GM18858 (cell line): ENCODE data around the gene SPATA31C1.
"Not testable (repeated sequence)": the region's sequence is repeated elsewhere in the genome, so short reads cannot be mapped to it uniquely, and the experiment has no call there.

Experiments
- ATAC-seq: cut with Tn5 transposase; IDR thresholded peaks from one replicate; pipeline ENCODE4 v1.9.1; 2021; ENCODE audit not compliant: unreplicated experiment

Gene SPATA31C1

DNA sequence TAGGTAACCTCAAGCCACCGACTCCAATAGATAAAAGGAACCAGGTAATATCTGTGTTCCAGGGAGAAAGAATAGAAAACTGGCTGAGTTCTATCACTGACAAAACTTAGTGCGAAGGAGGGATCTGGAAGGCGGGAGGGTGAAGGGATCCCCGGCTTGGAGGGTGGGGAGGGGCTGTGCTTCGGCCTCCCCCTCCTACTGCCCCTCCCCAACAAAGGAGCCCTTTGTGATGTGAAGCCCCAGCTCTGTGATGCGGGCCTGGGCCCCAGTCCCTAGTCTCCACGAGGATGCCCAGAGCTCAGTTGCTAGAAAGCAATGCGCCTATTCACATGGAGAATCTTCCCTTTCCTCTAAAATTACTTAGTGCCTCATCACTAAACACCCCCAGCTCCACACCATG is at the start of gene SPATA31C1:
TSS of gene SPATA31C1 (plus strand) at position 301 of the 400 bp plus-strand sequence.
- ATAC-seq: not testable (repeated sequence)

DNA sequence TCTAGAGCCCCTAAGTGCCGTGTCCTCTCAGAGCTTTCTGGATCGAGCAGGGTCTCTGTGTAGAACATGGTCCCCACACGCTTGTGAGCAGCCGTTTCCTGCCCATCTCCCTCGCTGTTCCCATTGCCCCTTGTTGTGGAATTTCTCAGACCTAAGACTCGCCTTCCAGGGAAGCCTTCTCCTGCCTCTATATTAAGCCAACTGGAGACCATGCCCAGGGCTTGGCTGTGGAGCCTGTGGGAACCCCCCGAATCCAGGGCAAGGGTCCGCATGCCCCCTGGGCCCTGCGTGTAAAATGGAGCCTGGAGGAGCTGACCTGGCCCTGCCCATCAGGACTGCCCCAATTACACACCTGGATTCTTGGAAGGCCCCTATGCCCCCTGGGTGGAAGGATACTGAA is 49.6 kb upstream of the SPATA31C1 start:
- ATAC-seq: no peak

DNA sequence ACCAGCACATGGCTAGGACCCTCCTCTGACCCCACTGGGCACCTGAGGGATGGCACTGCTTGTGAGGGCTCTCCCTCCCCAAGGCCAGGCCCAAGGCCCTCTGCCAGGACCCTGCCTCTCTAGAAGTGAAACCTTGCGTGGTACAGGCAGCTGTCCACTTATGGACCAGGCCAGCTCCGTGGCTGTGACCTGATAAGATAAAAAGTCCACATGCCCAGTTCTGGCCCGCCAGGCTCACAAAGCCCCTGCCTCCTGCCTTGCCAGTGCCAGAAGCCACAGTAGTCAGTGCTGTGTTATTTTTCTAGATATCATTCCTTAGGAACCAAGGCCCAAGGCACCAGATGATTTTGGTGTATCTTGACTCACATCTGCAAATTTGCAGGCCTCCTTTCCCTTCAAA is 49.1 kb upstream of the SPATA31C1 start:
- no peak for ATAC-seq

DNA sequence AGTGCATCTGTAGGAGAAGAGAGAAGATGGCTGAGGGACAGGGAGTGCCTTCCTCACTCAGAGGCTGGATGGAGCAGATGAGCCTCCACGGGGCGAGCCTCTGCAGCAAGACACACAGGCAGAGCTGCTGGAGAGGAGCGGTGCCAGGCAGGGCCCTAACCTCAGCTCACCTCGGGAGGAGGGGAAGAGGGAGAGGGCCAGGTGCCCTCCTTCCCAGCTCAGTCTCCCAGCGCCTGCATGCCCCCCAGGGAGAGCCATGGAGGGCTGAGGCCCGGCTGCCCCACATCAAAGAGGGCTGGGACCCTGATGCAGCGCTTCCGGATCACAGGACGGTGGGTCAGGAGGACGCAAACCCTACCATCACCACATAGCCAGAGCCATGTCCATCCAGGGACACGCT is 48.7 kb upstream of the SPATA31C1 start:
- ATAC-seq: no peak

DNA sequence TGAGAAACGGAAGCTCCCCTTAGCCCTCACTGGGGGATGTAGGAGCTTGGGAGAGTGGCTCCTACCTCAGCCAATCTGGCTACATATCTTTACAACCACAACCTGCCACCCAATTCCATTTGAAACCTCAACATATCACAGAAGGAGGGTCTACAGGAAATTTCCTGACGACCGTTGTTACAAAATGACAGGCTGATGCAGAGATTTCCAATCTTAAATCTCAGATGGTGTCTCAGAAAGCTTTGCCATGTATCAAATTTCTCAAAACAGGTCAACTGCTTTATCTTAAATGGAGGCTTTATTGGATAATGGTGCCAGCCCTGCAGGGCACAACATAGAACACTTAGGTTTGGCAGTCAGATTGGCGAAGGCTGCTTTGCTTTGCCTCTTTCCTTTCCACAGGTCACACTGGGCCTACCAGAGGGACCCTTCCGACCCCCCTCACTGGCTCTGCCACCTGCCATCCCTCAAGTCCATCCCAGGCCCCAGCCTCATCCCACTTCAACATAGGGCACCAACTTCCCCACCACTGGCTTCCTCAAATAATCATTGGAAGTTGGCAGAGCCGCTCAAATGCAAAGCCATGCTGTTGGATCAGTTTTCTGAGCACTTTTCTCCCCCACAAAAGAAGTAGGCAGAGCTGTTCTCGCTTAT is 46.2 kb upstream of the SPATA31C1 start:
- ATAC-seq: no peak

DNA sequence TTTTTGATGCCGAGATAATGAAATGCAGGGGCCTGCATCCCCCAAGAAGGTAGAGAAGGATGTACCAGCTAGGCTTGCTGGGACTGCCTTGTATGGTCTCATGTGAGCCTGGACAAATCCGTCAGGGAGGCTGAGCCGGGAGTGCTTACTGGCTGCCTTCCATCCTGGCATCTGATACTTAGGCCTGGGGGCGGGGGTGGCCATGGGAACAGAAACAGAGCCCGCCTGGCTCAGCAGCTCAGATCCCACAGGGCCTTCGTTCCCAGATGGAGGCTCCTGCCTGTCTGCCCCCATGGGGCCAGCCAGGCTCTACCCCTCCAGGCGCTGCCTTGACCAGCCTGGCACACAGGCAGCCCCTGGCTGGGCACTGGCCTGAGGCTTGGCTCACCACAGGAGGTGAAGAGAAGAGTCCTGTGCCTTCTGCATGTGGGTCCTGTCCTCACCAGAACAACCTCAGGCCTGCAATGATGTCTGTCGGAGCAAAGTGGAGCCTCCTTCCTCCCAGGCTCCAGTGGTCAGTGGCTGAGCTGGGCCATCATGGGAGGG is 45.6 kb upstream of the SPATA31C1 start:
- no peak for ATAC-seq

DNA sequence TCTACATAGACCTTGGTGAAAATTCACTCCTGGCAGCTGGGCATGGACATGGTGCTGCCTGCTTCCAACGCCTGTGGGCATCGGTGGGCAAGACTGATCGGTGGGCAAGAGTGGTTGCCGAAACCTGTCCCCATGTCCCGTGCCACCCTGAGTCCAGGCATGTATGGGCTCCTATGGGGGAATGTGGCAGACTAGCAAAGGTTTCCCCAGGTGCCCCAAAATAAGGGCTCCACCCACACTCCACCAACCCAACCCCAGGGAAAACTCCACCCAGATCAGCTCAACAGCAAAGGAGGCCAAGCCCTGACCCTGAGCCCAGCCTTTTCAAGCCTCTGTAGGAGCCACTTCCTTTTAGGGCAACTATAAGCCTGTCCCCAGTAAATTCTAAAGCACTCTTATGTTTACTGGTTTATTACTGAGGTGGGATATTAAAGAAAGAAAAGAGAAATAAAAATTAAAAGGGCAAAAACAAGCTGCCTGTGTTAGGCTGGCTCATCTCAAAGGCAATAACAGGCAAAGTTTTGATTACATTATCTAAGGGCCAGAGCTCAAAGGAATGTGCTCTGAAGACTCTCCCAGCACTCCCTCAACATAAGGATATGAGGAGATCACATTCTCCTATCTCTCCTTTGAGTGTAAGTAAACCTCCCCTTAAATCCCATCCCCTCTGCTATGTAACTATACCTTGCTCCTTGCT is 44.0 kb upstream of the SPATA31C1 start:
- no peak for ATAC-seq

DNA sequence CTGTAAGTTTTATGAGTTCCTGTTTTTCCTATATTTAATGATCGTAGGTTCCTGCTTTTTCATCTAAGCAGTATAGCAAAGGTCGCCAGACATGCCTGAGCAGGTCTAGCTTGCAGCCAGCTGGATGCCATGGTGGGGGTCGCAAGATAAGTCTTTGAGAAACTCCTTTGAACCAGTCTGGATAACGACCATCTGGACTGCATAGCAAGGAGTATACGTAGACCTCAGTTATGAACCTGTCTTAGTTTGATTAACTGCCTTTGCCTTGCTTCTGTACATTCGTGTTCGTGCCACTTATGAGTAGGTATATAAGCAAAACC is 43.5 kb upstream of the SPATA31C1 start:
- no peak for ATAC-seq

DNA sequence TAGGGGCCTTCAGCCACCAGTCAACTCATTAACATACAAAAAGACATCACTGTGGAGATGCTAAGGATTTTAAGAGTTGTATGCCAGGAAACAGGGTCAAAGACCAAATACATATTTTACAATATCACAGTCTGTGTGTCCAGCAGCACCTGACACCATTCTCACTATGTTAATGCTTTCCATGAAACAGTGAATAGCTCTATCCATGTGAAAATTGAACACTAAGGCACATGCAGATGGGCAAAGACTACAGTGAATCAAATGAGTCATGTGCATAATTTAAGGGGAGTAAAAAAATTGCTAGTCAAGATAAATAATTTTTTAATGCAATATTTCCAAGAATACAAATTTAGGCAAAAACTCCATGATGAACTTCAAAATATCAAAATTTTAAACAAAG is 42.7 kb upstream of the SPATA31C1 start:
- ATAC-seq: no peak

DNA sequence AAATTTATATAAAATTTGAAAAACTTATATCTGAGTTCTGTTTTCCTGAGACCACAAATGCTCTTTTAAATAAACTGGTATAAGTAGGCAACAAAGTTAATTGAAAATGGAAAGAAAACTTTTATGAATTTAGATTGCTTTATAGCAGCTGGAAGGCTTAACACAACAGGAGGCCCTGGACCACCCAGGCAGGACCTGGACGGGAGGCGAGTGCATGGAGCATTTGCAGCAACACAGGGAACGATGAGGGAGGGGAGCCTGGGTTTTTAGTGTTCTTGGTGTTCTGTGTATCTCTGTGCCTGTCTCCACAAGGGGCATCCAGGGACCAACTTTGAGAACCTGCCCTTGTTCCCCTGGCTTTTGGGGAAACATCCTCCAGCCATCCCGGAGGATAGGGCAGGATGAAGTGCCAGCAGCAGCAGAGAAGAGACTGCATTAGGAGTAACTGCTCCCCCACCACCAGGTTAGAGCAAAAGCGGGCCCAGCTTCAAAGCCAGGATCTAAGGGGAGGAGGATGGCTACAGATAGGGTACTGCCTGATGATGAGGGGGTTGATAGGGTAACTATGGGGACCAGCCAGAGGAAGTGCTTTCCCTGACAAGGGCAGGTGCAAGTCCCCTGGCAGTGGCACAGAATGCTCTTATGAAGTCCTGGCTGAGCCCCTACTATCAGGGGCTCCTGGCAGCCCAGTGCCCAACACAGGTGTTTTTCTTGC is 41.8 kb upstream of the SPATA31C1 start:
- no peak for ATAC-seq

DNA sequence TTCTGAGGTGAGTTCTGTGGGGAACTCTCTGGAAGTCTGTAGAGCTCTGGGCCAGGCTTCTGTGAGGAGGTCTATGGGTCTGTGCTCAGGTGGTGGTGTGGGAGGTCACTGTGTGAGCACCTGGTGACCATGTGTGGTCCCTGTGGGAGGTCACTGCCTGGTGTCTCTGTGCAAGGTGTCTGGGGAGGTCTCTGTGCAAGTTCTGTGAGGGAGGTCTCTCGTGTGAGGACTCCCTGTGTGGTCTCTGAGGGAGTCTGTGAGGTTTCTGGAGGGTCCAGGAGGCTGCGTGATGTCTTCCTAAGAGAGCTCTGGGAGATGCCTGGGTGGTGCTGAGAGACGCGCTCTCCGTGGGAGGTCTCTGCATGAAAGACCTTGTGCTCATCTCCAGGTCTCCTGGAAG is 41.1 kb upstream of the SPATA31C1 start:
- no peak for ATAC-seq

DNA sequence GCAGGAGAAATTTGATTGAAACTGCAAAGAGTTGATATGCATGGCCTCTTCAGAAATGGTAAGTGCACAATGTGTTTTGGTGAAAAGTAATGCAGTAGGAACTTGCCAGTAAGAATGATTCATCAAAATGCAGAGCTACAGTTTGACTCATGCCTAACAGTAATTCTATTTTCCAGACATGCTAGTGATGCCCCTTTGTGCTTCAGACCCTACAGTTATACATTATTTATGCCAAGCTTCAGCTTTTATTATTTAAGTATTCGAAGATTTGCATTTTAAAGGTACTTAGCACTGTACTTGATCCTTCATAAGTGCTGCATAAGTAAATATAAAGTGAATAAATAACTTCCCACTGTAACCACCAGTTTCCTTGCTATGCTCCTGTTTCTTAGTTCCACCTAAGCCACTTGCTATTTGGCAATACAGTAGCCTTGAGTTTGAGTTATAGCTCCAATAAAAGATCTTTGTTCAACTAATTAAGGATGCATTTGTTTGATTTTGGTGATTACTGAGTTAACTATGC is 38.7 kb upstream of the SPATA31C1 start:
- no peak for ATAC-seq

DNA sequence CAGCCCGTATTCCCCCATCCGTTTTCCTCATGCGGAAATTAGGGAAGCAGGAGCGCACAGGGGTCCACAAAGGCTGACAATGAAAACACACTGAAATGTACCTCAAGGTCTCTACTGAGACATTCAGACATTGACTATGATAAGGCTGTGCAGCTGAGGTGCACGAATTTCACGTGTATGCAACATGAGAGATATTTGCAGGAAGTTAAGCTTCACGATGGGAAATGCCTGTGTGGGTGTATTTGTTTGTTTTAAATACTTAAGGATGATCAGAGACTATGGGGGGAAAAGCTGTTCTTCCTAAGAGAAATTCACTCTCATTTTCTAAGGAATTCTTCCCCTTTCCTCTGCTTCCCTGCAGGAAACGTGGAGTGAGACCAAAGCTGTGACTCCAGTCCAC is 37.6 kb upstream of the SPATA31C1 start:
- no peak for ATAC-seq

DNA sequence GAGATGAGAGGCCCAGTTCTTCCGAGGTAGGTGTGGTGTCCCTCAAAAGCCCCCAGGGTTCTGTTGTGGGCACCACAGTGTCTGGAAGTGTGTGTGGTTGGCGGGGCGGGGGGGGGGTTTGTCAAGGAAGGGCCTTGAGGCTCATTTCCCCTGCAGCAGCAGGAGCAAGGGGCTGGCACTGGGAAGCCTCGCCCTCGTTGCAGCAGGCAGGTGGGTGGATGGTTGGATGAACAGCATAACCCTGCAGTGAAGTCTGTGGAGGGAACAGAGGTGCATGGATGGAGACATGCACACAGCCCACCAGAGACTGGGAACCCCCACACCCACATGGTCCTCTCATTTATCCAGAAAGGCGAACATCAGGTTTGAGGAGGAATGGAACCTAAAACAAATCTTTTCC is 37.1 kb upstream of the SPATA31C1 start:
- no peak for ATAC-seq

DNA sequence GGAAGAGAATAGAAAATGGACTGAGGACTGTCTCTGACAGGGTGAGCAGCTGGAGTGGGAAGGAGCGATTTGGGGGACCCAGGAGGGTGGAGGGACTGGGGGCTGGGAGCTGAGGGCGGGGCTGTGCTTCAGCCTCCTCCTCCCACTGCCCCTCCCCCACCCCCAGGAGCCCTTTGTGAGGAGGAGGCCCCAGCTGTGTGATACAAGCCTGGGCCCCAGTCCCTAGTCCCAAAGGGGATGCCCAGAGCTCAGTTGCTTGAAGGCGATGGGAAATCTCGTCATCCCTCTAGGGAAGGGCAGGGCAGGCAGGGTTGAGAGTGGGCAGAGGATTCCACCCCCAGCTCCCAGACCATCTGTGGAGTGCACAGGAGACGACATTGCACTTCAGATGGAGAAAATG is 35.1 kb upstream of the SPATA31C1 start, which contains the start of gene SPATA31E1:
TSS of gene SPATA31E1 (plus strand) at position 251 of the 400 bp plus-strand sequence. CDS start at position 266, 15 bp downstream.
- no peak for ATAC-seq

DNA sequence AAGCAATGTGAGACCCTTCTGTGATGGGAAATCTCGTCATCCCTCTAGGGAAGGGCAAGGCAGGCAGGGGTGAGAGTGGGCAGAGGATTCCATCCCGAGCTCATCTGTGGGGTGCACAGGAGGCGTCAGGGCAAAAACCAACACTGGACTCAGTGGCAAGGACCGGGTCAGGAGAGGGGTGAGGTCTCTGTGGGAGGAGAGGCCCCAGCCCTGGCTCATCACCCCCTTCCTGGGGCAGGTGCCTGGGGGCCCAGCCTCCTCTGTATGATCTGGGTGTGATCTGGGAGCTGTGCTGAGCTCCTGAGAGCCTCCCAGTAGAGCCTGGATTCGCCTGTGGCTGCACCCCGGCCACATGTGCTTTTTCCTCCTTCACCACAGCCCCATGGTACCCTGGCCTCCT is 34.5 kb upstream of the SPATA31C1 start:
- no peak for ATAC-seq

DNA sequence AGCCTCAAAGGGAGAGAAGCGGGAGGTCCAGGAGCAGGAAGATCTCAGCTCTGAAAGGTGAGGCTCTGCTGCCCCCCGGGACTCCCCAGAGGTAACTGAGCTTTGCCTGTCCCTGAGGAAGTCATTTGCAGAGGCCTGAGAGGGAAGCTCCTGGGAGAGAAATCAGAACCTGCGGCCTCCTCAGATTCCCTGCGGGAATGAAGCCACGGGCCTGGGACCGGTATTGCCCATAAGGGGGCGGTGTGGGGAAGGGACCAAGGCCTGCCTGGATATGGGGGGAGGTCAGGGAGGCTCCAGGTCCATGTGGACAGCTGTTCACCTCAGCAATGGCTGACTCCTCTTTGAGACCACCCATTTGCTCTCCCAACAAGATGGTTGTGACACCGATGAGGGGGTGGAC is 33.8 kb upstream of the SPATA31C1 start:
- no peak for ATAC-seq

DNA sequence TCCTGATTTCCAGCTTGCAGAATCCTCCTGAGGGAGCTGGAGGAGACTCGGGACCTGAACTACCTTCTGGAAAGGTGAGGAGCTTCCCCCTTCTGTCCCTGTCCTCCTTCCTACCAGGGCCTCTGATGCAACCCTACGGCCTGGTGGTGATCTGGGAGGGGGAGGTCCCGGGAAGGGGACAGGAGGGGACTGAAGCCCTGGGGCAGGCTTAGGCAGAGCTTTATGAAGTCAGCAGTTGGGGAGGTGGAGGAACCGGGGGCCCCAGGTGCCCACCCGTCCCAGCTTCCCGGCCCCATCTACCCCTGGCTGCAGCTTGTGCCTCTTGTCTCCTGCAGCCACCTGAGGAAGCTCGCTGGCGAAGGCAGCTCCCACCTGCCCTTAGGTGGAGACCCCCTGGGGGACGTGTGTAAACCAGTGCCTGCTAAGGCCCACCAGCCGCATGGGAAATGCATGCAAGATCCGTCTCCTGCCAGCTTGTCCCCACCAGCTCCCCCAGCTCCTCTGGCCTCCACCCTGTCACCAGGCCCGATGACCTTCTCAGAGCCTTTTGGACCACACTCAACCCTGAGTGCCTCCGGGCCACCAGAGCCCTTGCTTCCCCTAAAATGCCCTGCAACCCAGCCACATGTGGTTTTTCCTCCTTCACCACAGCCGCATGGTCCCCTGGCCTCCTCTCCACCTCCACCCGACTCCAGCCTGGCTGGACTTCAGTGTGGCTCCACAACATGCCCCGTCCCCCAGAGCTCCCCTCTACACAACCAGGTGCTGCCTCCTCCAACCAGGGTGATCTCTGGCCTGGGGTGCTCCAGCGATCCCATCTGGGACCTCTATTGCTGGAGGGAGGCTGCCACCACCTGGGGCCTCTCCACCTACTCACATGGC is 32.9 kb upstream of the SPATA31C1 start:
- ATAC-seq: no peak

DNA sequence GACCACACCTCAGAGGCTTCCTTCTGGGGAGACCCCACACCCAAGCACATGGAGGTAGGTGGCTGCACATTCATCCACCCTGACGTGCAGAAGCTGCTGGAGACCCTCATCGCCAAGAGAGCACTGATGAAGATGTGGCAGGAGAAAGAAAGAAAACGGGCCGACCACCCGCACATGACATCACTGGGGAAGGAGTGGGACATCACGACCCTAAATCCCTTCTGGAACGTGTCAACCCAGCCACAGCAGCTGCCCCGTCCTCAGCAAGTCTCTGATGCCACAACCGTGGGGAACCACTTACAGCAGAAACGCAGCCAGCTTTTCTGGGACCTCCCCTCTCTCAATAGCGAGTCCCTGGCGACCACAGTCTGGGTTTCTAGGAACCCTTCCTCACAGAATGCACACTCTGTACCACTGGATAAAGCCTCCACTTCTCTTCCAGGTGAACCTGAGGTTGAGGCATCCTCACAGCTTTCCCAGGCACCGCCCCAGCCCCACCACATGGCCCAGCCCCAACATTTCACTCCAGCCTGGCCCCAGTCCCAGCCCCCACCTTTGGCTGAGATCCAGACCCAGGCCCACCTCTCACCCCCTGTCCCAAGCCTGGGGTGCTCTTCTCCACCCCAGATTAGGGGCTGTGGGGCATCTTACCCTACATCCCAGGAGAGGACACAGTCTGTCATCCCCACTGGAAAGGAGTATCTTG is 32.1 kb upstream of the SPATA31C1 start:
- no peak for ATAC-seq
